Loucy (cell line): ENCODE results near the gene CFAP45.

Source experiments
- H2AFZ ChIP-seq: fragments of 200-600 bp; sonication (generic); 2 replicates; pipeline ENCODE4 v1.6.0; 2016; ENCODE audit warnings: antibody characterized with exemption, mild to moderate bottlenecking, low read length, moderate library complexity
- H3F3A ChIP-seq: fragments of 200-600 bp; 2 replicates; pipeline ENCODE4 v1.6.0; 2016; ENCODE audit warnings: antibody characterized with exemption, low read depth, mild to moderate bottlenecking
- H3K27me3 ChIP-seq: fragments of 200-600 bp; sonication (generic); 2 replicates; pipeline ENCODE4 v1.6.1; 2014; ENCODE audit warnings: low read length, mild to moderate bottlenecking; ENCODE audit not compliant: insufficient read depth, poor library complexity, severe bottlenecking
- H3K36me3 ChIP-seq: fragments of 200-600 bp; sonication (generic); 2 replicates; pipeline ENCODE4 v1.6.1; 2016; ENCODE audit warnings: low read length; ENCODE audit not compliant: insufficient read depth
- H3K4me1 ChIP-seq: fragments of 200-600 bp; sonication (generic); 2 replicates; pipeline ENCODE4 v1.5.1; 2014; ENCODE audit warnings: low read length, mild to moderate bottlenecking; ENCODE audit not compliant: insufficient read depth, poor library complexity, severe bottlenecking
- H3K4me2 ChIP-seq: fragments of 200-600 bp; sonication (generic); 2 replicates; pipeline ENCODE4 v1.6.0; 2014; ENCODE audit warnings: antibody characterized with exemption, low read length, low read depth, mild to moderate bottlenecking; ENCODE audit not compliant: poor library complexity, severe bottlenecking
- H3K4me3 ChIP-seq: fragments of 200-600 bp; sonication (generic); 2 replicates; pipeline ENCODE4 v1.5.1; 2014; ENCODE audit warnings: low read length, mild to moderate bottlenecking, mixed read lengths; ENCODE audit not compliant: poor library complexity, severe bottlenecking
- H3K79me2 ChIP-seq: fragments of 200-600 bp; sonication (generic); 2 replicates; pipeline ENCODE4 v1.6.1; 2014; ENCODE audit warnings: low read length; ENCODE audit not compliant: insufficient read depth
- H3K9ac ChIP-seq: fragments of 200-600 bp; sonication (generic); 2 replicates; pipeline ENCODE4 v1.6.0; 2014; ENCODE audit warnings: mild to moderate bottlenecking, low read depth, low read length, moderate library complexity; ENCODE audit not compliant: poor library complexity, severe bottlenecking
- H3K9me2 ChIP-seq: fragments of 200-600 bp; sonication (generic); replicated peaks from 2 replicates; pipeline ENCODE4 v1.6.1; 2016; ENCODE audit warnings: low read depth, low read length, mixed read lengths
- H3K9me3 ChIP-seq: fragments of 200-600 bp; sonication (generic); 2 replicates; pipeline ENCODE4 v1.6.1; 2014; ENCODE audit warnings: mild to moderate bottlenecking, antibody characterized with exemption, low read length, low read depth; ENCODE audit not compliant: insufficient read depth
- H4K20me1 ChIP-seq: fragments of 200-600 bp; sonication (generic); 2 replicates; pipeline ENCODE4 v1.6.0; 2014; ENCODE audit warnings: antibody characterized with exemption, low read length, mild to moderate bottlenecking; ENCODE audit not compliant: insufficient read depth, poor library complexity, severe bottlenecking
- CTCF ChIP-seq: fragments of 200-600 bp; sonication (generic); conservative IDR thresholded peaks from 2 replicates; pipeline ENCODE4 v1.5.1; 2014; ENCODE audit warnings: mild to moderate bottlenecking, antibody characterized with exemption, low read length
- EZH2phosphoT487 ChIP-seq: fragments of 200-600 bp; IDR thresholded peaks from 2 replicates; pipeline ENCODE4 v1.6.1; 2018; ENCODE audit warnings: antibody characterized with exemption, mild to moderate bottlenecking, moderate library complexity, borderline replicate concordance

Gene CFAP45

GRCh38 chr1:159847231-159847630 lies 52.7 kb downstream of the CFAP45 start:
- Histone ChIP-seq H3K4me2 (no peak overlapping the region), H4K20me1 (no peaks in the 10 kb centered on the region), H3K4me3 (no peak overlapping the region), H3K9me2 (no peaks in the 10 kb centered on the region), H3K27me3 (no peaks in the 10 kb centered on the region), H2AFZ (no peak overlapping the region), H3K36me3 (no peaks in the 10 kb centered on the region), H3F3A (no peaks in the 10 kb centered on the region), H3K4me1 (peaks cover 4% of the 10 kb centered on the region), H3K79me2 (no peaks in the 10 kb centered on the region), H3K9me3 (no peaks in the 10 kb centered on the region), H3K9ac (no peak overlapping the region)
- no peak for TF ChIP-seq EZH2phosphoT487
- no peak for TF ChIP-seq CTCF

GRCh38 chr1:159845751-159846629 lies 54.0 kb downstream of the CFAP45 start:
- Histone ChIP-seq H3K9me2 (no peaks in the 10 kb centered on the region), H2AFZ (no peak overlapping the region)

GRCh38 chr1:159843459-159843858 lies 56.5 kb downstream of the CFAP45 start:
- Histone ChIP-seq H3K9me3 (no peaks in the 10 kb centered on the region), H3K27me3 (no peaks in the 10 kb centered on the region), H3K36me3 (no peaks in the 10 kb centered on the region), H3K9me2 (no peaks in the 10 kb centered on the region), H3K4me1 (peaks cover 17% of the 10 kb centered on the region), H3K4me3 (no peak overlapping the region), H3K9ac (no peak overlapping the region), H3F3A (no peaks in the 10 kb centered on the region), H2AFZ (no peak overlapping the region), H3K4me2 (no peak overlapping the region), H4K20me1 (no peaks in the 10 kb centered on the region), H3K79me2 (no peaks in the 10 kb centered on the region)
- TF ChIP-seq EZH2phosphoT487: no peak

More at GRCh38 chr1:159845751-159846629, 54.0 kb downstream of the CFAP45 start:
- Histone ChIP-seq H3K4me3 (no peak overlapping the region), H3K9me3 (no peaks in the 10 kb centered on the region), H3K36me3 (no peaks in the 10 kb centered on the region), H3K9ac (no peak overlapping the region), H3K79me2 (no peaks in the 10 kb centered on the region), H4K20me1 (no peaks in the 10 kb centered on the region), H3K4me1 (peaks cover 13% of the 10 kb centered on the region), H3F3A (no peaks in the 10 kb centered on the region), H3K4me2 (no peak overlapping the region), H3K27me3 (no peaks in the 10 kb centered on the region)
- TF ChIP-seq CTCF (no peak), EZH2phosphoT487 (no peak)
